NCI-H524 (cell line): ENCODE results near the gene SYT8.

Experiments
- DNase-seq, 2 experiments: peaks; one replicate each; lab custom pipeline; 2025; lab: John Stamatoyannopoulos, UW

Gene SYT8

DNA sequence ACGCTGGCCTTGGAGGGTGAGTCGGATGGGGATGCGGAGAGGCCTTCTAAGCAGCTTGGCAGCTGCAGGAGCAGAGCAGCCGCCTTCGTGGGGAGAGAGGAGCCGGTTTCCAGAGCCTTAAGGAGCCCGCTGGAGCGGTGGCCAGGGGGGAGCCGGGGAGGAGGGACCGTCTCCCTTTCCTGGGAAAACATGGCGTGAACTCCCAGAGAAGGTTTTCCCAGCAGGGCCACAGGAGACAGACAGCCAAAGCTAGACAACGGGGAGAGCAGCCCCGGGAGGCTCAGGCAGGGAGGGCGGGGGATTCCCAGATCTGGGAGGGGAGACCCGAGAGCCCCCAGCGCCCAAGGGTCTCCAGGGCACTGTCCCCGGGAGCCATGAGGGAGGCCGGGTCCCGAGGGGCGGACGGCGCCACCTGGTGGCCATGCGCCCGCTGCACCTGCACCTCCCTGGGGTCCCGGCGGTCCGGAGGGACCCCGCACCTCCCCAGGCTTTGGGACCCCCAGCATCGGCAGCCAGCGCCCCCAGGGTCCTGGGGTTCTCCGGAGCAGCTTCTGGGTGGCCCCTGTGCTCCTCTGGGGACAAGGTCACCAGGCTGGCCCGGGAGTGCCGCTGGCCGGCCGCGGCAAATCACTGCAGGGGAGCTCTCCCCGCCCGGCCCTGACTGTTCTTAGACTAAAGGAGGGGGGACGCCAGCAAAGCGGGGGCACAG is 2.4 kb upstream of the SYT8 start:
- peak; percentile 13 to 33 for DNase-seq

DNA sequence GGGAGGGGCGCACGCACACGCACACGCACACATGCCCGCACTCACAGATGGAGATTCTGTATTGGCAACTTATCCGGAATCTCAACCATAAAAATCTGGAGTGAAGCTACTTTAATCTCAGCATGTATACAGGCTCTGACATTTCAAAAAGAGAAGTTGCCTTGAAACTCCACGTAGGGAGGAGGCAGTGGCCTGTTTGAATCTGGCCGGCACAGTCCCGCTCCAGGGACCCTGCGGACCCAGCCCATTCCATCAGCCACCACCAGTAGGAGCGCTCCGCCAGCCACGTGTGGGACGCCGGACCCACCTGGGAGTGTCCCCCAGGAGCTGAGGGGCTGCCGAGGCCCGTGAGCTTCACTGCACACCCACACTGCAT is 1.9 kb upstream of the SYT8 start:
- DNase-seq = no peak

DNA sequence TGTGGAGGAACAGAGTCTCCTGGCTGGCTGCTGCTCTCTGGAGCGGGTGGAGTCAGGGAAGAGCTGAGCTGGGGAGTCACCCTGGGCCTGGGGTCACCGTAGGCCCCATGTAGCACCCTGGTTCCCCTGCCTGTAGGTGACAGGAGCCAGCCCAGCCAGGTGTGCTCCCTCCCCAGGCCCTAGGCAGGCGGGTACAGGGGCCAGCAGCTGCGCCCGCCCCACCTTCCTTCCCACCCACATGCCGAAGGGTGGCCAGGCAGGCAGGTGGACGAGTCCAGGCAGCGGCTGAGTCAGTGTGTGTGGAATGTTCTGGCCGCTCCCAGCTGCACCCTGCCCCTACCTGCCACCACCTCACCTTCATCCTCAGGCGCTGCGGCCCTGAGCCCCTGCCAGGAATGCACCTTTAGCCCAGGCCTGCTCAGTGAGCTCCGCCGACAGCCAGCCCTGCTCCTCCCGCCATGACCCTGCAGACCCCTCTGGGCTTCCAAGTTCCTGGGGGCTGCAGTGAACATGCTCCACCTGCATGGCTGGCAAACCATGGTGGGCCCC is 654 bp upstream of the SYT8 start:
- DNase-seq = no peak

DNA sequence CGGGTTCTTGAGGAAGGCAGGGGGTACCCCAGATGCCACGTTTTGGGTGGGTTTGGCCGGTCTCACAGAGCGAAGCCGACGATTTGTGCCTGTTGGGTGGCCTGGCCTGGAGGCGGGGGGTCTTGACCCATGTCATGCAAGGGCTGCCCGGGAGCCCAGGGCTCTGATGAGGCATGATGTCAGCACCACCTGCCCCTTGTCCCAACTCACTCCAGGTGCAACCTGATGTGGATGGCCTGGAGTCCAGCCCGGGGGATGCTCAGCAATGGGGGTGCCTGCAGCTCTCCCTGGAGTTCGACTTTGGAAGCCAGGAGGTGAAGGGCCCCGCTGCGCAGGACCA is 851 bp downstream of the SYT8 start:
- no peak for DNase-seq

DNA sequence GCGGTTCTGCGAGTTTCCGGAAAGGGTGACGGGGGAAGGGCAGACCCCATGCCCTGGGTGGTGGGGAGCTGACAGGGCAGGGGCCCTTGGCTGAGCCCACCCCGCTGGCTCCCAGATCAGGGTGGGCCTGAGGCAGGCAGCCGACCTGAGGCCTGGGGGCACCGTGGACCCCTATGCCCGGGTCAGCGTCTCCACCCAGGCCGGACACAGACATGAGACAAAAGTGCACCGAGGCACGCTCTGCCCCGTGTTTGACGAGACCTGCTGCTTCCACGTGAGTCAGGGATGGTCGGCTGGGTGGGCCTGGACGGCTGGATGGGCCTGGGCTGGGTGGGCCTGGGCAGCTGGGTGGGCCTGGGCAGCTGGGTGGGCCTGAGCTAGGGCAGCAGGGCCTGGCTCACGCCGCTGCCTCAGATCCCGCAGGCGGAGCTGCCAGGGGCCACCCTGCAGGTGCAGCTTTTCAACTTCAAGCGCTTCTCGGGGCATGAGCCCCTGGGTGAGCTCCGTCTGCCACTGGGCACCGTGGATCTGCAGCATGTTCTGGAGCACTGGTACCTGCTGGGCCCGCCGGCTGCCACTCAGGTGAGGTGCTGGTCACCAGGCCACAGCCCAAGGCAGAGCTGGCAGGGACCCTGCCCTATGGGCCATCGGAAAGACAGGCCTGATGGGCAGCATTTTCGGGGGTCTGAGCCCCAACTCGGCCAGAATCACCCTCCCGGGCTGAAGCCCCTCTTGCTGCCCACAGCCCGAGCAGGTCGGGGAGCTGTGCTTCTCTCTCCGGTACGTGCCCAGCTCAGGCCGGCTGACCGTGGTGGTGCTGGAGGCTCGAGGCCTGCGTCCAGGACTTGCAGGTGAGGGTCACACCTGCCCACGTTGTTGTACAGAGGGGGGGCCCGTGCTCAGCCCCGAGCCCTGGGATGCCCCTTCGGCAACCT is 1.5 kb downstream of the SYT8 start:
- no peak for DNase-seq

DNA sequence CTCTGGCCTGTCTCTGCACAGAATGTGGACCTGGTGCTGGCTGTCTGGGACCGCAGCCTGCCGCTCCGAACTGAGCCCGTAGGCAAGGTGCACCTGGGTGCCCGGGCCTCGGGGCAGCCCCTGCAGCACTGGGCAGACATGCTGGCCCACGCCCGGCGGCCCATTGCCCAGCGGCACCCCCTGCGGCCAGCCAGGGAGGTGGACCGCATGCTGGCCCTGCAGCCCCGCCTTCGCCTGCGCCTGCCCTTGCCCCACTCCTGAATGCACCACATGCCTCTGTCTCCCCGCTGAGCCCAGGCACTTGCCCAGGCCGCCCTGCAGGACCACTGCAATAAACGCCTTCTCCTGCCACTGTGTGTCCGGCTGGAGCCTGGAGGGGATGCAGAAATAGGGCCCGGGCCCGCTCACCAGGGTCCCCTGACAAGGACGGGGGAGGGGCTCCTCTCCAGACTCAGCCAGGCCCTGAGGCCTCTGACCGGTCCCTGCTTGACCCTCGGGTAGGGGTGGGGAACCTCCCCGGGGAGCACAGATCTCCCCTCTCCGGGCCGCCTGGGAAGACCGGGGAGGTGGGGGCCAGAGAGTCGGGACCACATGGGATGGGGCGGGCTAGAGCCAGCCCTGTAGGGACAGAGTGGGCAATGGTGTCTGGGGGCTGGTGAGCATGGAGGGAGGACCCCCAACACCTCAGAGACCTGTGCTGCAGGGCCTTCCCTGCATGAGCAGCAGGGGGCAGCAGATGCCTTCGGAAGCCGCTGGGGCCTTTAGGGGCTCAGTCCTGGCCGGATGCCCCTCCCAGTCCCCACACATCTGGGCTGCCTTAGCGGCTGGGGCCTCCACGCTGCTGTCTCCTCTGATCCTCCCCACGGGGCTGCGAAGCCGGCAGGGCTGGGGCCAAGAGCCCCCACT is 2.6 kb downstream of the SYT8 start:
- DNase-seq = peak in 1 of 2 experiments; percentile 53

DNA sequence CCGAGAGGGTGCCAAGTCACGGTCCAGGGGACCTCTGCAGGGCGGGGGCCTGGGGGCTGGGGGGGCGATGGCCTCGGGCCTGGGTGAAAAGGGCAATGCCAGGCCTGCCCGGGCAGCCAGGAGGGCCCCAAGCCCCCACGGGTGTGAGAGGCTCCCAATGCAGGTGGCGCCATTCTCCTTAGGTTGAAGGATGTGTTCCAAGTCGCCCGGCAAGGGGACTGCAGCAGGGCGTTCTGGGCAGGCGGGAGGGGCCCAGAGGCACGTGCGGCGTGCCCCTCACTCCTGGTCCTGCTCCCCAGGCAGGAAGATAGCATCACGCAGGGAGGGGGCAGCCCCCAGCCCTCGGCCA is 3.3 kb downstream of the SYT8 start:
- DNase-seq = no peak

DNA sequence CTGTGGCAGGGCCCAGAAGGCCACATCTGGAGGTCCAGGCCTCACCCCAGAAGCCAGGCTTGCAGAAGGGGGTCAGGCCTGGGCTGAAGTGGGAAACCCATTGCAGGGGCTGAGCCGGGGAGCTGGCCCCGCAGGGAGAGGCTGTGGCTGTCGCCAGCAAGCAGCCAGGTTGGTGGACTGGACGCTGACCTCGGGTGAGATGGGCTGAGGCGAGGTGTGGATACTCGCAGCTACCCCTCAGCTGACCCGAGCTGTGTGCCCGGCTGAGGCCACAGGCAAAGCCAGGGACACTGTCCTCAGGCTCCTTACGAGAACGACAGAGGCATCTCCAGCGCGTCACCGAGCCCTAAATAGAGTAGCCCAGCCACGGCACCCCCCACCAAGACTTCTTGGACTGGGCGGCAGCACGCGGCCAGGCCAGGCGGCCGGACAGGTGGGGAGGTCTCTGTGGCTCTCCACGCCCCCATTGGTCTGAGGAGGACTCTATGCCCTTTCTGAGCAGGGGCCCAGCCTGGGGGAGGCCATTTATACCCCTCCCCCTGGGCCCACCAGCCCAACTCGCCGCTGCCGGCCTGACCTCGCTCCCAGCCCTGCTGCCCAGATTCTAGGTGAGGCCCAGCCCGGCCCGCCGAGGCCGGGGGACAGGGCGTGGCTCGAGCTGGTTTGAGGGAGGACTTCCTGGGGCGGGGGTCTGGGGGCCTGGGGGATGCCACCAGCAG is 3.8 kb downstream of the SYT8 start, which contains the start of gene TNNI2:
Gene TNNI2 (plus strand): TSS at position 556 of the 719 bp plus-strand sequence. CDS start 716 bp downstream, outside the sequence.
- no peak for DNase-seq

DNA sequence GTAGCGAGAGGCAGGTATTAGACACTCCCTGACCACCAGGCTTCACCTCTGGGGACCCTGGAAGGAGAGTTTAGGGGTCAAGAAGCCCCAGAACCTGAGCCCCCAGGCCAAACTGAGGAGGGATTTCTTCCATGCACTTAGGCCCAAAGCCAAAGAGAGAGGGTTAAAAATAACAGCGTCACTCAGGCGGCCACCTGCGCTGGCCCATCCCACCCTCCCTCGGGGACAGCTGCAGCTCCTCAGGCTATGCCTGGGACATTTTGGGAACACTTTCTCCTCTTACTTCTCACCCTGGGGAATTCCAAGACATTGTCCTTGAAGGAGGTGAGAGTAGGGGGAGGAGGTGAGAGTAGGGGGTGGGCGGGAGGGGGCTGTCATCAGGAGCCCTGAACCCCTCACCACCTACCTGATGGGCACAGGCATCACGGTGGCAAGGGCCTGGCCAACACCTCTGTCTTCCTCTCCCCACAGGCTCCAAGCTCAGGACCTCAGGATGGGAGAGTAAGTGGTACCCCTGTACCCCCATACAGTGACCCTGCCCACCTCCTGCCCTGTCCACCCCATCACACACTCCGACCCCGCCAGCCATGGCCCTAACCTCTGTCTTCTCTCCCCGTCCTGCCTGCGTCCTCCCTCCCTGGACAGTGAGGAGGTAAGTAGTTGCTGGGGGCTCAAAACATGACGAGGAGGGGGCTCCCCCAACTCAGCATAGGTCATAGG is 4.6 kb downstream of the SYT8 start:
- DNase-seq = no peak

DNA sequence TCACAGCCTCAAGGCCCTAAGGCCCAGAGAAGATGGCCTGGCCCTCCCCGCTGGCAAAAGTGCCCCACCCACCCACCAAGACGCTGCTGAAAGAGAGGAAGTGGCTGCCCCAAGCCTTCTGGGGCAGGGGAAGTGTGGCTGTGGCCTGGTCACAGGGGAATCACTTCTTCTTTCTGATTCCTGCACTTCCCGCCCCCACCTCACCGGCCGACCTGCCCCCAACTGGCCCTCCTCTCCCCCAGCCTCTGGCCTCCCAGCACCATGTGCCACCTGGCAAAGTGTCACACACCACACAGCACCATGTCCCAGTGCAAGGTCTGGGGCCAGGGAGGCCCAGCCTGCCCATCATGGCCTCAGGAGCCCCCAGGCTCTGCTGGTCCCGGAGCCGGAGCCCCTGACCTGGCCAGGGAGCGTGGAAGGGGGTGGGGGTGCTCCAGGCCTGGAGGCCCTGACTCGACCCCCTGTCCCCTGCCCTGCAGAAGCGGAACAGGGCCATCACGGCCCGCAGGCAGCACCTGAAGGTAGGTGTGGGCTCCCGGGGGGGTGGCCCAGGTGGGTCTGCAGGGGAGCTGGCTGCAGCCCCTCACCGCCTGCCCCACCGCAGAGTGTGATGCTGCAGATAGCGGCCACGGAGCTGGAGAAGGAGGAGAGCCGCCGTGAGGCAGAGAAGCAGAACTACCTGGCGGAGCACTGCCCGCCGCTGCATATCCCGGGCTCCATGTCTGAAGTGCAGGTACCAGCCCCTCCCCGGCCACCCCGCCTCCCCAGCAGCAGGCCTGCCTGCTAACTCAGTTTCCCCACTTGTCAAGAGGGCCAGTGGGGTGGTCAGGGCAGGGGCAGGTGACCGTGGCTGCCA is 5.4 kb downstream of the SYT8 start:
- no peak for DNase-seq

DNA sequence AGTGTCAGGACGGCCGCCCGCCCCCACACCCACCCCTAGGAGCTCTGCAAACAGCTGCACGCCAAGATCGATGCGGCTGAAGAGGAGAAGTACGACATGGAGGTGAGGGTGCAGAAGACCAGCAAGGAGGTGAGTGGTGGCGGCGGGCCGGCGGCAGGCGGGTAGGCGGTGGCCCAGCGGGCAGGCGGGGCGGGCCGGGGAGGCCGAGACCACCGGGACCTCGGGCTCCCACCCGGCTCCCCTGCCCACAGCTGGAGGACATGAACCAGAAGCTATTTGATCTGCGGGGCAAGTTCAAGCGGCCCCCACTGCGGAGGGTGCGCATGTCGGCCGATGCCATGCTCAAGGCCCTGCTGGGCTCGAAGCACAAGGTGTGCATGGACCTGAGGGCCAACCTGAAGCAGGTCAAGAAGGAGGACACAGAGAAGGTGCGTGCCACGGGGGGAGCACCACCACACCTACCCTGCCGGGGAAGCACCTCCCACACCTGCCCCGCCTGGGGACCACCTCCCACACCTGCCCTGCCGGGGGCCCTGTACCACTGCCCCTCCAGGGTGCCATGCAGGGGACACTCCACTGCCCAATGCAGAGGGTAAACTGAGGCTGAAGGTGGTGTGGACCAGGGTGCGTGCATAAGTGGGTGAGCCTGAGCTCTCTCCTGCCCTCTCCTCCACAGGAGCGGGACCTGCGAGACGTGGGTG is 6.1 kb downstream of the SYT8 start:
- DNase-seq = no peak

DNA sequence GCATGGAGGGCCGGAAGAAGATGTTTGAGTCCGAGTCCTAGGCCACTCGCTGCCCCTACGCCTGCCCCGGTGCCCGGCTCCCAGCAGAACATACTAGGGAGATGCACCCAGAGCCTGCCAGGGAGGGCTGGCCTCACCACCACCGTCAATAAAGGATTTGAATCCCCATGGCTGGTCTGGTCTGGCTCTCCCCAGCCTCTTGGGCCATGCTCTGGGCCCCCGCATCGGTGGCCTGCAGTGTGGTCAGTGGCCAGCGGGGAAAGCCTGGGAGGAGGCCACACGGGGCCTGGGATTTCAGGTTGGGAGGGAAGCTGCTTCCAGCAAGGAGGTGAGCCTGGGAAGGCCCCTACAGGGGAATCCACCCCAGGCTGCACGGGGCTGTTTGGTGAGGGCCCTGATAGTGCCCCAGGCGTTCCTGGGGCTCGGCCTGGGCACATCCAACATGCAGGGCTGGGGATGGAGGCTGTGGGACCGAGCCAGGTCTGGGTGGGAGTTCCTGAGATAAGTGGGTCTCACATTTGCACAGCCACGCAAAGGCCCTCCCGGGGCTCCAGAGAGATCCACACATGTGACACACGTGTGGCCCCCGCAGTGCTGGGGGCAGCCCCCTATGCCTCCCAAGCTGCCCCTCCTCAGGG is 6.8 kb downstream of the SYT8 start:
- DNase-seq = no peak

DNA sequence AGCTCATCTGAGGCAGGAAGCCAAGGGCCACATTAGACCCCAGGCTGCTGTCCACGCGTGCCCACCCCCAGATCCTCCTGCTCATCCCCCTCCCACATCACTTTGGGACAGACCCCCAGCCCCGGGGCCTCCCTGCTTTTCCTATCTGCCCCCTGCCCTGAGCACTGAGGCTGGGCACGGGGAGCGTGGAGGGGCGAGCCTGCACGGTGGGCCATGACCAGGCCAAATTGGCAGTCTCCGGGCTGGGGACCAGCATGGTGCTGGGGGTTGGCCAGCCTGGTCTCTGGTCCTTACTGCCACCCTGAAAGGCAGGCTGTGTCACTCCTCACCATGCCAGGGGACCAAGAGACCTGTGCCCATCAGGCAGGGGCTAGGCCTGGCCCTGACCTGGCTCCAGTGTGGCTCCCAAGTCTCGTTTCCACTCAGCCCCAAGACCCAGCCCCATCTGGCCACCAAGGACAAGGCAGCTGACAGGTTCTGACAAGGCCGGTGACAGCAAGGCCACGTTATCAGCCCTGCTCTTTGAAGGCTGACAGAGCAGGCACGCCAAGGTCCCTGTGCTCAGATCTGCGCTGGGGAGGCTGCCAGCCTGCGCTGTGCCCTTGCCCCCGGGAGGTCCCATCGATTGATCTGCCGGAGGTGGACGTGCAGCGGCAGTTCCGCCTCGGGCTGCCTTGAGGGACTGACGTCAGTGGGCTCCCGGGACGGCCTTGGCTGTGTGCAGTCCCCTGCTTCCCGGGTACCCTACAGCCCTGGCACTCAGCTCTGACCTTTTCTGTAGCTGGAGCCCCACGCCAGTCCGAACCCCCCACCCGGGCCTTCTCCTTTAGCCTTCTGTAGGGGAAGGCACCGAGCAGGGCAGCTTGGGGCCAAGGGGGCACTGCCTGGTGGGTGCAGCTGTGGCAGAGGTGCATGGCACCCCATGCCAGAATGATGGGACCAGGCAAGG is 7.6 kb downstream of the SYT8 start:
- no peak for DNase-seq

DNA sequence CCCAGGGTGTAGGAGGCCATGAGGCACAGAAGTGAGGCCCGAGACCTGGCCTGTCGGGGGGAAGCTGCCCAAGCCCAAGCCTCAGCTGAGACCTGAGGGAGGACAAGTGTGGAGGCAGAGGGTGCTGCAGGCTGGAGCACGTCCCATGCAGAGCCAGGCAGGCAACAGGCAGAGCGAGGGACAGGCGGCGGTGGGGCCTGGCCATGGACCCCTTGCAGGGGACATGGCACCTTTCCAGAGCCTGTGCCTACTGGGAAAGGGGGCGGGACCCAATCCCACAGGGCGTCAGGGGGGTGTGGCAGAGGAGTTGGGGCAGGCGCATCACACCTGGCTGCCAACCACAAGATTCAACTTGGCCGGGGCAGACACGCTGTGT is 8.3 kb downstream of the SYT8 start:
- no peak for DNase-seq

DNA sequence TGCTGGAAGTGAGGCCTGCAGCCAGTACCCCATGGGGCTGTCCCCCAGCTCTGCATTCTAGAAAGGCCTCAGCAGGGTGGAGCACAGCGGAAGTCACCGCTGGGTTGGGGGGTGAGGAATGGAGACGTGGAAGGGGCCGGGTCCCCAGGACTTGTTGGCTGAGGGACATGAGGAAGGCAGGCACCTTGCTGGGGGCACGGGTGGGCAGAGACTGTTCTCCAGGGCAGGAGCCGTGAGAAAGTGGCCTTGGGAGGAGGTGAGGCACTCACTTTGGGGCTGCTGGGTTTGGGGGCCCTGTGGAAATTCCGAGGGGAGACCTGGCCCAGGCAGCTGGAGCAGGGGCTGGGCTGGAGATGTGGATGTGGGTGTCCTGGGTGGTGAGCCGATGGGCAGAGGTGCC is 9.0 kb downstream of the SYT8 start:
- no peak for DNase-seq

DNA sequence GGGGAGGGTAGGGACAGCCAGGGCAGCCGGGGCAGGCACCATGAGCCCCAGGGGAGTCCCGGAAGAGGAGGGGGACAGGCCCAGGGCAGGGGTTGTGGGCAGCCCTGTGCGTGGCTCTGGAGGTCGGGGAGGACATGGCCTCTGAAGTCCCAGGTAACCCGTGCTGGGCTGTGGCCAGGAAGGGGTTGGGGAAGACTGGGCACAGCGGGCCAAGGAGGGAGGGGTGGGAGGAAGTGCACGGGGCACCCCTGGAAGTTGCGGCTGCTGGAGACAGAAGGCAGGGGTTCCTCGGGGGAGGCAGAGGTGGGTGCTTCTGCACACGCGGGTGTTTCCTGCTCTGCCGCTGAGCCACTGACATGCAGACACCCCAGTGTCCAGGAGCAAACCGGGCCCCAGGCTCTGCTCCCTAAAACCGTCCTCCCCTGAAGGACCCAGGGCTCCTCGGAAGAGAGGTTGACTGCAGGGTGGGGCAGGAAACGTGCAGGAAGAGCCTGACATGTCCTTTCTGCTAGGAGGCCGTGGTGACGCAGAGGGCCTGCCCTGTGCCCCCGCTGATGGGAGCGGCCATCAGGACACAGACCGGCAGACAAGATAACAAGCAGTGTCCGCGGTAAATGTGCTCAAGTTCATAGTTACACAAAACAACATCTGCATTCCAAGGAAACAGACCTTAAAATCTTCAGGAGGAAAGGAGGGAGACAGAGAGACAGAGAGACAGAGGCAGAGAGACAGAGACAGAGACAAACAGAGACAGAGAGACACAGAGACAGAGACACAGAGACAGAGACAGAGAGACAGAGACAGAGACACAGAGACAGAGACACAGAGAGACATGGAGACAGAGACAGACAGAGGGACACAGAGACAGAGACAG is 9.7 kb downstream of the SYT8 start:
- no peak for DNase-seq

DNA sequence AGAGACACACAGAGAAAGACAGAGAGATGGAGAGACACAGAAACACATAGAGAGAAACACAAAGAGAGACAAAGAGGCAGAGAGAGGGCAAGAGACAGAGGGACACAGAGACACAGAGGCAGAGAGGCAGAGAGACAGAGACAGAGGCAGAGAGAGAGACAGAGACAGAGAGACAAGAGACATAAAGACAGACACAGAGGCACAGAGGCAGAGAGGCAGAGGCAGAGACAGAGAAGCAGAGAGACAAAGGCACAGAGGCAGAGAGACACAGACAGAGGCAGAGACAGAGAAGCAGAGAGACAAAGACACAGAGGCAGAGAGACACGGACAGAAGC is 10.3 kb downstream of the SYT8 start:
- no peak for DNase-seq
